GM12878 (cell line): ENCODE data around the gene DMD. TPM values are rescaled to one million over a fixed set of nuclear protein-coding genes. Genes with fewer than 3 reads are reported as not detected.

Source experiments
- ATAC-seq: fragments of 200-7000 bp; cut with Tn5 transposase; 3 replicates; pipeline ENCODE4 v1.9.1; 2020; ENCODE audit warnings: mild to moderate bottlenecking, moderate library complexity
- BruUV-seq: library from RNA; stranded (reverse); fragments of 400-500 nt; replicated peaks from 2 replicates; lab custom pipeline; 2021; lab: Mats Ljungman, UMichigan
- CTCF ChIA-PET: fragments of 300-600 bp; sonication (Branson Sonifier 250); formaldehyde crosslinking; extraction: SDS; loops from one replicate; lab custom pipeline; 2021; ENCODE audit warnings: inconsistent platforms; lab: Yijun Ruan, JAX
- POLR2A ChIA-PET: fragments of 350-600 bp; formaldehyde crosslinking; extraction: SDS; loops from one replicate; lab custom pipeline; 2021; ENCODE audit warnings: inconsistent platforms; lab: Charles Lee
- RAD21 ChIA-PET: fragments of 300-600 bp; sonication (Branson Sonifier 250); formaldehyde crosslinking; loops from one replicate; lab custom pipeline; 2023; ENCODE audit warnings: antibody characterized with exemption; ENCODE audit not compliant: unreplicated experiment; lab: Charles Lee
- SMC1A ChIA-PET: fragments of 300-600 bp; sonication (Branson Sonifier 250); formaldehyde crosslinking; loops from one replicate; lab custom pipeline; 2023; ENCODE audit not compliant: unreplicated experiment, uncharacterized antibody; lab: Charles Lee
- DNase-seq: peaks from one replicate; pipeline ENCODE4 v3.0.0-alpha.2; 2011; ENCODE audit warnings: low read depth, low spot score
- FAIRE-seq: peaks from 3 replicates; lab custom pipeline; 2011; peaks lifted over from hg19 to GRCh38; lab: Jason Lieb, UNC
- H2AFZ ChIP-seq: 2 replicates; pipeline ENCODE4 v1.6.0; 2011; ENCODE audit warnings: low read depth, low read length, control low read depth; ENCODE audit not compliant: control insufficient read depth
- H3K27ac ChIP-seq: 2 replicates; pipeline ENCODE4 v1.5.1; 2011; ENCODE audit warnings: control low read depth; ENCODE audit not compliant: control insufficient read depth, insufficient read depth
- H3K27me3 ChIP-seq, 2 experiments: replicated peaks in 1 of 2; 2 replicates each; pipeline versions ENCODE4 v1.6.0 to v1.6.1; 2011; ENCODE audit warnings: low read length in 1 of 2; ENCODE audit not compliant: control insufficient read depth in 2 of 2, insufficient read depth in 2 of 2
- H3K36me3 ChIP-seq, 2 experiments: 2 replicates each; pipeline ENCODE4 v1.5.1; 2011; ENCODE audit warnings: low read length in 1 of 2; ENCODE audit not compliant: control insufficient read depth in 2 of 2, insufficient read depth in 2 of 2
- H3K4me1 ChIP-seq: 2 replicates; pipeline ENCODE4 v1.6.1; 2011; ENCODE audit warnings: mild to moderate bottlenecking, low read length, moderate library complexity, mixed read lengths; ENCODE audit not compliant: control insufficient read depth, insufficient read depth
- H3K4me2 ChIP-seq: 2 replicates; pipeline ENCODE4 v1.6.0; 2011; ENCODE audit warnings: control low read depth; ENCODE audit not compliant: control insufficient read depth, insufficient read depth
- H3K4me3 ChIP-seq: fragments of 200-600 bp; sonication (generic); 2 replicates; pipeline ENCODE4 v1.5.1; 2016
- H3K79me2 ChIP-seq: 2 replicates; pipeline ENCODE4 v1.6.0; 2011; ENCODE audit warnings: low read length; ENCODE audit not compliant: control insufficient read depth, insufficient read depth
- H3K9ac ChIP-seq: 2 replicates; pipeline ENCODE4 v1.8.0; 2011; ENCODE audit warnings: low read length, control low read depth, mixed read lengths; ENCODE audit not compliant: control insufficient read depth, insufficient read depth
- H3K9me3 ChIP-seq: replicated peaks from 3 replicates; pipeline ENCODE4 v1.5.1; 2011; ENCODE audit warnings: mild to moderate bottlenecking, low read length; ENCODE audit not compliant: control insufficient read depth, insufficient read depth
- H4K20me1 ChIP-seq: 2 replicates; pipeline ENCODE4 v1.6.0; 2011; ENCODE audit not compliant: control insufficient read depth, insufficient read depth
- ATF2 ChIP-seq: IDR thresholded peaks from 2 replicates; pipeline ENCODE4 v1.6.1; 2012; ENCODE audit warnings: low read length, inconsistent platforms
- BACH1 ChIP-seq: fragments of 450-650 bp; IDR thresholded peaks from 2 replicates; pipeline ENCODE4 v1.6.1; 2017; ENCODE audit warnings: mild to moderate bottlenecking, borderline replicate concordance
- CBX5 ChIP-seq: sonication (generic); IDR thresholded peaks from 2 replicates; pipeline ENCODE4 v1.6.1; 2016; ENCODE audit warnings: low read depth, moderate library complexity, mild to moderate bottlenecking, inconsistent platforms
- CEBPB ChIP-seq, 2 experiments: fragments of 150-350 bp in 1 of 2; IDR thresholded peaks; 2 replicates each; pipeline ENCODE4 v1.6.1; 2012 to 2014; ENCODE audit warnings: low read depth in 2 of 2, low read length in 2 of 2, borderline replicate concordance in 1 of 2, inconsistent platforms in 1 of 2
- CHD1 ChIP-seq: IDR thresholded peaks from 2 replicates; pipeline ENCODE4 v1.6.1; 2012; ENCODE audit warnings: low read depth, low read length, improper control_type of control experiment
- CREM ChIP-seq: IDR thresholded peaks from 2 replicates; pipeline ENCODE4 v1.6.1; 2014; ENCODE audit warnings: antibody characterized with exemption, low read depth
- DPF2 ChIP-seq: fragments of 450-650 bp; IDR thresholded peaks from 2 replicates; pipeline ENCODE4 v1.6.1; 2017; ENCODE audit warnings: mild to moderate bottlenecking
- EGR1 ChIP-seq, 2 experiments: IDR thresholded peaks; 1 replicate in 1 of 2; 2 replicates in 1 of 2; pipeline ENCODE4 v1.6.1; 2011 to 2012; ENCODE audit warnings: low read depth in 2 of 2, low read length in 2 of 2, borderline replicate concordance in 1 of 2, mild to moderate bottlenecking in 1 of 2, moderate library complexity in 1 of 2
- ELK1 ChIP-seq: IDR thresholded peaks from 2 replicates; pipeline ENCODE4 v1.6.1; 2012; ENCODE audit warnings: low read depth, low read length, improper control_type of control experiment
- HDAC2 ChIP-seq: fragments of 200-600 bp; sonication (generic); IDR thresholded peaks from 2 replicates; pipeline ENCODE4 v1.6.1; 2017
- KLF5 ChIP-seq: fragments of 450-650 bp; IDR thresholded peaks from 2 replicates; pipeline ENCODE4 v1.6.1; 2014; ENCODE audit warnings: mild to moderate bottlenecking; ENCODE audit not compliant: partially characterized antibody
- MTA3 ChIP-seq: IDR thresholded peaks from 2 replicates; pipeline ENCODE4 v1.6.1; 2012; ENCODE audit warnings: low read length, inconsistent platforms, borderline replicate concordance
- NR2C1 ChIP-seq: fragments of 450-650 bp; IDR thresholded peaks from 2 replicates; pipeline ENCODE4 v1.6.1; 2017; ENCODE audit warnings: antibody characterized with exemption, mild to moderate bottlenecking, moderate library complexity
- NR2C2 ChIP-seq: IDR thresholded peaks from 2 replicates; pipeline ENCODE4 v1.6.1; 2011; ENCODE audit warnings: borderline replicate concordance, low read depth; ENCODE audit not compliant: control insufficient read depth, insufficient read length
- PML ChIP-seq: IDR thresholded peaks from 2 replicates; pipeline ENCODE4 v1.6.1; 2012; ENCODE audit warnings: low read length, inconsistent platforms
- POLR2AphosphoS5 ChIP-seq: IDR thresholded peaks from 2 replicates; pipeline ENCODE4 v1.6.1; 2011; ENCODE audit warnings: mild to moderate bottlenecking, low read length, inconsistent platforms
- RBBP5 ChIP-seq: fragments of 200-600 bp; sonication (generic); conservative IDR thresholded peaks from 2 replicates; pipeline ENCODE4 v1.6.1; 2016
- USF2 ChIP-seq: IDR thresholded peaks from 2 replicates; pipeline ENCODE4 v1.6.1; 2011; ENCODE audit warnings: low read depth, low read length, improper control_type of control experiment, borderline replicate concordance
- WGBS: methylation state at CpG from one replicate; pipeline ENCODE4 v1.1.6; 2016; ENCODE audit warnings: low lambda C conversion rate; ENCODE audit not compliant: insufficient replicate concordance, insufficient coverage; ENCODE audit errors: missing lambda C conversion rate; 5-methylcytosine and 5-hydroxymethylcytosine counted together
- in situ Hi-C: fragments of 300-500 bp; cut with MboI; formaldehyde crosslinking; loops from 9 replicates; pipeline ENCODE4 v1.14.3; 2018; ENCODE audit warnings: mixed read lengths
- intact Hi-C: fragments of 100-400 bp; cut with micrococcal nuclease; formaldehyde crosslinking; loops from one replicate; pipeline ENCODE4 v1.14.2; 2022; ENCODE audit not compliant: unreplicated experiment
- polyA plus RNA-seq, 11 experiments: library from polyadenylated mRNA; depleted of rRNA in 4 of 11; unstranded in 6 of 11; stranded (reverse) in 5 of 11; fragments of >200 nt; fragmentation: Nextera tagmentation in 4 of 11; fragmentation: Illumina TruSeq in 1 of 11; extraction: Ambion mirVana in 4 of 11; extraction: Trizol in 1 of 11; gene quantifications; 1 replicate in 1 of 11; 2 replicates in 10 of 11; pipeline versions ENCODE4 v1.2.1 to v1.2.3, GENCODE V29; 2011 to 2016; ENCODE audit warnings: inconsistent platforms in 2 of 11, missing spikeins in 2 of 11, low read depth in 1 of 11
- total RNA-seq, 4 experiments: library from RNA; depleted of rRNA in 3 of 4; stranded (reverse); fragments of >200 nt in 3 of 4; fragmentation: Illumina TruSeq in 1 of 4; extraction: Trizol in 1 of 4; gene quantifications; 2 replicates each; pipeline versions ENCODE4 v1.2.1 to v1.2.3, GENCODE V29; 2013 to 2021
- TF ChIP-seq, protein P1 (sequence below): fragments of 450-650 bp; IDR thresholded peaks from 2 replicates; pipeline ENCODE4 v1.6.1; 2016; ENCODE audit warnings: mild to moderate bottlenecking, moderate library complexity, borderline replicate concordance

Gene DMD
- total and polyA plus RNA-seq, 10 of the 15 experiments (the other 5 are each of a cell fraction or from before 2014, with no cell fraction given) = 1.4 to 24.3 (median 4.3) TPM

DNA sequence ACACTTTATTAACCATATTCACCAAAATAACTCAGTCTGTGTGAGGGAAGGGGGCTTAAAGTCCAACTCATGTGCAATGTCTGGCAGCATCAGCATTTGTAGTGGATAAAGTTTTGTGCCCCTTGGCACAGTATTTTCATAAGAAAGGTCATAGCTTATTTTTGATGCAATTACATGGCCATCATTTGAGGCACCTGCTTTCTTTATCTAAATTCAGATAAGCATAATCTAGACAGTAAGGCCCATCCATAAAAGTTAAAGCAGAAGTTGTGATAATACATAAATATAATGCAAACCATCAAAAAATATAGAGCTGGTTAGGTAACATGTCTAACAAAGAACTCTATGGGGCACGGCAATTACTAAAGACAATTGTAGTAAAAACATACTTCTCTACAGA, 763.7 kb downstream of the DMD start:
- DNase-seq = no peak
- Histone ChIP-seq H3K4me3 (no peak overlapping the region), H3K9me3 (no peaks in the 10 kb centered on the region), H4K20me1 (no peaks in the 10 kb centered on the region), H3K79me2 (no peaks in the 10 kb centered on the region), H3K27me3 (no peaks in the 10 kb centered on the region), H2AFZ (no peak overlapping the region), H3K36me3 (no peaks in the 10 kb centered on the region), H3K4me1 (peaks cover 19% of the 10 kb centered on the region), H3K9ac (no peak overlapping the region), H3K27ac (peak overlapping the region; percentile 31; the same call in 1 of the 2 replicates), H3K4me2 (no peak overlapping the region; the same call in 1 of the 2 replicates)
- in situ Hi-C loops = no loop called here
- CTCF ChIA-PET = interaction anchor here (1.3 to 2.3 kb wide), 3 partner anchors 13 to 83 kb away, joined by 5 to 6 read pairs (median 6); no protein-coding TSS in a partner anchor
- 96% methylated on average over 1 of the region's 1 CpG for WGBS
- POLR2A ChIA-PET = no interaction called here
- FAIRE-seq = no peak
- RAD21 ChIA-PET = interaction anchor here (1.0 kb wide), 1 partner anchor 20 kb away, joined by 4 read pairs; no protein-coding TSS in a partner anchor
- ATAC-seq = no peak
- BruUV-seq = no TSS peak
- intact Hi-C loops = no loop called here
- SMC1A ChIA-PET = interaction anchor here (1.0 to 2.0 kb wide), 4 partner anchors 10 to 18 kb away, joined by 3 to 6 read pairs (median 4); no protein-coding TSS in a partner anchor
- TF ChIP-seq, protein P1, sequence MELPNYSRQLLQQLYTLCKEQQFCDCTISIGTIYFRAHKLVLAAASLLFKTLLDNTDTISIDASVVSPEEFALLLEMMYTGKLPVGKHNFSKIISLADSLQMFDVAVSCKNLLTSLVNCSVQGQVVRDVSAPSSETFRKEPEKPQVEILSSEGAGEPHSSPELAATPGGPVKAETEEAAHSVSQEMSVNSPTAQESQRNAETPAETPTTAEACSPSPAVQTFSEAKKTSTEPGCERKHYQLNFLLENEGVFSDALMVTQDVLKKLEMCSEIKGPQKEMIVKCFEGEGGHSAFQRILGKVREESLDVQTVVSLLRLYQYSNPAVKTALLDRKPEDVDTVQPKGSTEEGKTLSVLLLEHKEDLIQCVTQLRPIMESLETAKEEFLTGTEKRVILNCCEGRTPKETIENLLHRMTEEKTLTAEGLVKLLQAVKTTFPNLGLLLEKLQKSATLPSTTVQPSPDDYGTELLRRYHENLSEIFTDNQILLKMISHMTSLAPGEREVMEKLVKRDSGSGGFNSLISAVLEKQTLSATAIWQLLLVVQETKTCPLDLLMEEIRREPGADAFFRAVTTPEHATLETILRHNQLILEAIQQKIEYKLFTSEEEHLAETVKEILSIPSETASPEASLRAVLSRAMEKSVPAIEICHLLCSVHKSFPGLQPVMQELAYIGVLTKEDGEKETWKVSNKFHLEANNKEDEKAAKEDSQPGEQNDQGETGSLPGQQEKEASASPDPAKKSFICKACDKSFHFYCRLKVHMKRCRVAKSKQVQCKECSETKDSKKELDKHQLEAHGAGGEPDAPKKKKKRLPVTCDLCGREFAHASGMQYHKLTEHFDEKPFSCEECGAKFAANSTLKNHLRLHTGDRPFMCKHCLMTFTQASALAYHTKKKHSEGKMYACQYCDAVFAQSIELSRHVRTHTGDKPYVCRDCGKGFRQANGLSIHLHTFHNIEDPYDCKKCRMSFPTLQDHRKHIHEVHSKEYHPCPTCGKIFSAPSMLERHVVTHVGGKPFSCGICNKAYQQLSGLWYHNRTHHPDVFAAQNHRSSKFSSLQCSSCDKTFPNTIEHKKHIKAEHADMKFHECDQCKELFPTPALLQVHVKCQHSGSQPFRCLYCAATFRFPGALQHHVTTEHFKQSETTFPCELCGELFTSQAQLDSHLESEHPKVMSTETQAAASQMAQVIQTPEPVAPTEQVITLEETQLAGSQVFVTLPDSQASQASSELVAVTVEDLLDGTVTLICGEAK = no peak
- TF ChIP-seq KLF5 = no peak
- no peak for TF ChIP-seq USF2
- no peak for TF ChIP-seq CHD1
- no peak for TF ChIP-seq HDAC2
- TF ChIP-seq EGR1 (IDR thresholded peaks at IDR 0.05; ENCODE audit: borderline replicate concordance in 1 of 2, low read depth in 2 of 2, low read length in 2 of 2) = no peak
- no peak for TF ChIP-seq BACH1
- no peak for TF ChIP-seq NR2C2
- no peak for TF ChIP-seq CBX5
- TF ChIP-seq ELK1 = no peak
- no peak for TF ChIP-seq DPF2
- no peak for TF ChIP-seq NR2C1
- TF ChIP-seq POLR2AphosphoS5 = no peak
- no peak for TF ChIP-seq CREM
- no peak for TF ChIP-seq PML
- no peak for TF ChIP-seq MTA3
- no peak for TF ChIP-seq ATF2
- TF ChIP-seq RBBP5 = no peak
- no peak for TF ChIP-seq CEBPB (IDR thresholded peaks at IDR 0.05; ENCODE audit: borderline replicate concordance in 1 of 2, low read depth in 2 of 2, low read length in 2 of 2)
